Smooth muscle cell (in vitro differentiated cells): ENCODE results near the gene QPRT. TPM values are rescaled to one million over a fixed set of nuclear protein-coding genes. Genes with fewer than 3 reads are reported as not detected.
"Not testable (repeated sequence)": the region's sequence is repeated elsewhere in the genome, so short reads cannot be mapped to it uniquely, and the experiment has no call there.

Experiments
- DNase-seq: peaks from one replicate; lab custom pipeline; 2025; ENCODE audit not compliant: unreplicated experiment; lab: John Stamatoyannopoulos, UW
- H2AFZ ChIP-seq: fragments of 200-600 bp; sonication (generic); 2 replicates; pipeline ENCODE4 v1.6.0; 2016; ENCODE audit warnings: antibody characterized with exemption, low read depth, mild to moderate bottlenecking
- H3F3A ChIP-seq: fragments of 200-600 bp; sonication (generic); 2 replicates; pipeline ENCODE4 v1.6.0; 2017; ENCODE audit warnings: antibody characterized with exemption, low read depth
- H3K27ac ChIP-seq: fragments of 200-600 bp; sonication (generic); 2 replicates; pipeline ENCODE4 v1.5.1; 2016; ENCODE audit warnings: low read depth, mild to moderate bottlenecking
- H3K27me3 ChIP-seq: fragments of 200-600 bp; sonication (generic); 2 replicates; pipeline ENCODE4 v1.6.1; 2016; ENCODE audit warnings: low read depth, mild to moderate bottlenecking
- H3K36me3 ChIP-seq: fragments of 200-600 bp; sonication (generic); 2 replicates; pipeline ENCODE4 v1.5.1; 2016; ENCODE audit warnings: low read depth
- H3K4me1 ChIP-seq: fragments of 200-600 bp; sonication (generic); 2 replicates; pipeline ENCODE4 v1.5.1; 2016; ENCODE audit warnings: low read depth
- H3K4me2 ChIP-seq: fragments of 200-600 bp; sonication (generic); 2 replicates; pipeline ENCODE4 v1.6.0; 2016; ENCODE audit warnings: mild to moderate bottlenecking
- H3K4me3 ChIP-seq: fragments of 200-600 bp; sonication (generic); 2 replicates; pipeline ENCODE4 v1.5.1; 2016; ENCODE audit warnings: mild to moderate bottlenecking
- H3K79me2 ChIP-seq: fragments of 200-600 bp; sonication (generic); 2 replicates; pipeline ENCODE4 v1.6.0; 2016; ENCODE audit warnings: low read depth, mild to moderate bottlenecking
- H3K9ac ChIP-seq: fragments of 200-600 bp; sonication (generic); 2 replicates; pipeline ENCODE4 v1.6.0; 2016; ENCODE audit warnings: low read depth
- H3K9me3 ChIP-seq: fragments of 200-600 bp; sonication (generic); replicated peaks from 2 replicates; pipeline ENCODE4 v1.5.1; 2016; ENCODE audit warnings: low read depth
- H4K20me1 ChIP-seq: fragments of 200-600 bp; sonication (generic); 2 replicates; pipeline ENCODE4 v1.6.0; 2016; ENCODE audit warnings: low read depth
- CTCF ChIP-seq: fragments of 200-600 bp; sonication (generic); IDR thresholded peaks from 2 replicates; pipeline ENCODE4 v1.5.1; 2017; ENCODE audit warnings: borderline replicate concordance, mild to moderate bottlenecking, antibody characterized with exemption; ENCODE audit not compliant: insufficient read depth, poor library complexity, severe bottlenecking
- WGBS: methylation state at CpG from one replicate; pipeline ENCODE4 v1.1.7; 2016; ENCODE audit warnings: low lambda C conversion rate; 5-methylcytosine and 5-hydroxymethylcytosine counted together
- polyA plus RNA-seq: library from polyadenylated mRNA; unstranded; fragments of >200 nt; fragmentation: Nextera tagmentation; extraction: Ambion mirVana; gene quantifications from 2 replicates; pipeline ENCODE4 v1.2.1, GENCODE V29; 2016
- total RNA-seq: library from RNA; depleted of rRNA; stranded (reverse); fragments of >200 nt; gene quantifications from 2 replicates; pipeline ENCODE4 v1.2.3, GENCODE V29; 2014

QPRT gene
- total and polyA plus RNA-seq, 2 experiments from 2014 or later = 67.4 to 196 TPM

GRCh38 chr16:29736764-29737163 lies 57.8 kb downstream of the QPRT start:
- Histone ChIP-seq H3K4me2 (no peak overlapping the region), H3K4me1 (no peaks in the 10 kb centered on the region), H3K9ac (no peak overlapping the region), H4K20me1 (no peaks in the 10 kb centered on the region), H2AFZ (no peak overlapping the region), H3K79me2 (no peaks in the 10 kb centered on the region), H3K4me3 (no peak overlapping the region), H3K27me3 (no peaks in the 10 kb centered on the region), H3K9me3 (no peaks in the 10 kb centered on the region), H3F3A (no peaks in the 10 kb centered on the region), H3K27ac (no peak overlapping the region), H3K36me3 (no peaks in the 10 kb centered on the region)
- no peak for DNase-seq
- TF ChIP-seq CTCF = no peak
- WGBS = 89% methylated on average over 6 of the region's 6 CpGs

GRCh38 chr16:29737713-29738112 lies 58.7 kb downstream of the QPRT start:
- no peak for TF ChIP-seq CTCF
- Histone ChIP-seq H3K4me2 (no peak overlapping the region), H3K9me3 (no peaks in the 10 kb centered on the region), H3F3A (no peaks in the 10 kb centered on the region), H3K79me2 (no peaks in the 10 kb centered on the region), H3K36me3 (no peaks in the 10 kb centered on the region), H3K9ac (no peak overlapping the region), H3K27ac (no peak overlapping the region), H3K4me3 (no peak overlapping the region), H2AFZ (no peak overlapping the region), H3K27me3 (no peaks in the 10 kb centered on the region), H3K4me1 (no peaks in the 10 kb centered on the region), H4K20me1 (no peaks in the 10 kb centered on the region)
- 88% methylated on average over 5 of the region's 5 CpGs for WGBS
- DNase-seq = no peak

GRCh38 chr16:29738514-29738913 lies 59.5 kb downstream of the QPRT start:
- no peaks in the 10 kb centered on the region for H3K79me2 ChIP-seq
- no peaks in the 10 kb centered on the region for H3K4me1 ChIP-seq
- H3K9me3 ChIP-seq = no peaks in the 10 kb centered on the region
- DNase-seq = no peak
- no peak overlapping the region for H3K27ac ChIP-seq
- no peaks in the 10 kb centered on the region for H3K27me3 ChIP-seq
- no peaks in the 10 kb centered on the region for H3K36me3 ChIP-seq
- no peak overlapping the region for H3K4me3 ChIP-seq
- 78% methylated on average over 2 of the region's 2 CpGs for WGBS
- H3F3A ChIP-seq = no peaks in the 10 kb centered on the region
- no peak overlapping the region for H3K4me2 ChIP-seq
- no peak for TF ChIP-seq CTCF
- H3K9ac ChIP-seq = no peak overlapping the region
- no peaks in the 10 kb centered on the region for H4K20me1 ChIP-seq
- H2AFZ ChIP-seq = no peak overlapping the region

- not testable (repeated sequence) for H3K4me2 ChIP-seq, H3K27me3 ChIP-seq, H4K20me1 ChIP-seq, H3K9ac ChIP-seq, H3K36me3 ChIP-seq, H3K4me3 ChIP-seq, H2AFZ ChIP-seq, DNase-seq, H3K4me1 ChIP-seq, H3K79me2 ChIP-seq, H3K27ac ChIP-seq, H3F3A ChIP-seq, H3K9me3 ChIP-seq
- 83% methylated on average over 6 of the region's 6 CpGs for WGBS
Observed at GRCh38 chr16:29739927-29740629, 61.1 kb downstream of the QPRT start.

- DNase-seq, H3K4me1 ChIP-seq, H4K20me1 ChIP-seq, H3K27ac ChIP-seq, H3K9ac ChIP-seq, H3K27me3 ChIP-seq, H3K4me2 ChIP-seq, H2AFZ ChIP-seq, H3F3A ChIP-seq, H3K4me3 ChIP-seq, H3K9me3 ChIP-seq, H3K36me3 ChIP-seq, H3K79me2 ChIP-seq: not testable (repeated sequence)
- 58% methylated on average over 11 of the region's 11 CpGs for WGBS
Observed at GRCh38 chr16:29740630-29741015, 61.6 kb downstream of the QPRT start.
